CD4-positive, alpha-beta T cell (primary cell): ENCODE results near the gene NRIP1. TPM values are rescaled to one million over a fixed set of nuclear protein-coding genes. Genes with fewer than 3 reads are reported as not detected.
A peak's percentile ranks its signal among the peaks of the same experiment; 100 is the strongest.

Experiments
- ATAC-seq: fragments of 200-7000 bp; cut with Tn5 transposase; one replicate; pipeline ENCODE4 v1.10.0; 2022; ENCODE audit warnings: mild to moderate bottlenecking; ENCODE audit not compliant: poor library complexity
- CTCF ChIA-PET: fragments of 350-600 bp; sonication (Branson Sonifier 250); formaldehyde crosslinking; loops from one replicate; lab custom pipeline; 2021; ENCODE audit warnings: antibody characterized with exemption, inconsistent platforms; lab: Charles Lee
- POLR2A ChIA-PET: fragments of 350-600 bp; sonication (Branson Sonifier 250); formaldehyde crosslinking; loops from one replicate; lab custom pipeline; 2021; ENCODE audit warnings: antibody characterized with exemption, inconsistent platforms; lab: Charles Lee
- DNase-seq, 14 experiments: peaks; one replicate each; pipeline ENCODE4 v3.0.0-alpha.2; 2013 to 2020; ENCODE audit warnings: mixed read lengths in 2 of 14
- H3K27ac ChIP-seq, 2 donors: one replicate each; pipeline versions ENCODE4 v1.5.1 to v1.7.0; 2013; ENCODE audit warnings: low read length in 2 of 2, low read depth in 1 of 2, mild to moderate bottlenecking in 1 of 2
- H3K27me3 ChIP-seq, 2 experiments: 1 replicate in 1 of 2; 2 replicates in 1 of 2; pipeline versions ENCODE4 v1.6.1 to v1.7.0; 2013; ENCODE audit warnings: low read length in 2 of 2, control low read depth in 1 of 2, mild to moderate bottlenecking in 1 of 2, moderate library complexity in 1 of 2; ENCODE audit not compliant: insufficient read depth in 2 of 2, control insufficient read depth in 1 of 2
- H3K36me3 ChIP-seq: one replicate; pipeline ENCODE4 v1.6.1; 2013; ENCODE audit warnings: low read length, control low read depth; ENCODE audit not compliant: insufficient read depth
- H3K4me1 ChIP-seq: one replicate; pipeline ENCODE4 v1.6.1; 2013; ENCODE audit warnings: low read length, control low read depth; ENCODE audit not compliant: insufficient read depth
- H3K4me3 ChIP-seq: one replicate; pipeline ENCODE4 v1.5.1; 2013; ENCODE audit warnings: mild to moderate bottlenecking, low read length, moderate library complexity
- H3K9me3 ChIP-seq, 2 experiments: 1 replicate in 1 of 2; 2 replicates in 1 of 2; pipeline versions ENCODE4 v1.6.1 to v1.7.0; 2013; ENCODE audit warnings: low read length in 2 of 2, mild to moderate bottlenecking in 2 of 2, control low read depth in 1 of 2, moderate library complexity in 1 of 2; ENCODE audit not compliant: control insufficient read depth in 1 of 2, insufficient read depth in 1 of 2
- H3K27ac Mint-ChIP-seq: one replicate; pipeline ENCODE4 v1.8.0; 2020; ENCODE audit warnings: mixed read lengths
- H3K27me3 Mint-ChIP-seq: one replicate; pipeline ENCODE4 v1.8.0; 2021; ENCODE audit warnings: mixed read lengths
- H3K36me3 Mint-ChIP-seq: one replicate; pipeline ENCODE4 v1.8.0; 2021; ENCODE audit warnings: low read depth, mixed read lengths
- H3K4me1 Mint-ChIP-seq: one replicate; pipeline ENCODE4 v1.8.0; 2021; ENCODE audit warnings: low read depth, mixed read lengths
- H3K4me3 Mint-ChIP-seq: one replicate; pipeline ENCODE4 v1.8.0; 2020; ENCODE audit warnings: mild to moderate bottlenecking, mixed read lengths
- H3K9me3 Mint-ChIP-seq: one replicate; pipeline ENCODE4 v1.8.0; 2020; ENCODE audit warnings: mixed read lengths
- intact Hi-C, 2 experiments: fragments of 100-400 bp; cut with DNase I in 1 of 2; cut with micrococcal nuclease in 1 of 2; formaldehyde crosslinking; loops; one replicate each; pipeline versions ENCODE4 v1.15.1 to v1.9.0; 2023 to 2025; cut with DNase I, micrococcal nuclease
- total RNA-seq, 174 experiments: library from RNA in 2 of 174; stranded (reverse) in 2 of 174; gene quantifications; one replicate each; pipeline ENCODE4 v1.2.3 and lab custom pipeline; 2021 to 2026
- TF ChIP-seq, protein P1 (sequence below): fragments of 200-600 bp; IDR thresholded peaks from one replicate; pipeline ENCODE4 v1.8.0; 2022; ENCODE audit warnings: antibody characterized with exemption, mild to moderate bottlenecking

Gene NRIP1
- total RNA-seq, 2 experiments from 2014 or later = 41.6 to 50.1 TPM

DNA sequence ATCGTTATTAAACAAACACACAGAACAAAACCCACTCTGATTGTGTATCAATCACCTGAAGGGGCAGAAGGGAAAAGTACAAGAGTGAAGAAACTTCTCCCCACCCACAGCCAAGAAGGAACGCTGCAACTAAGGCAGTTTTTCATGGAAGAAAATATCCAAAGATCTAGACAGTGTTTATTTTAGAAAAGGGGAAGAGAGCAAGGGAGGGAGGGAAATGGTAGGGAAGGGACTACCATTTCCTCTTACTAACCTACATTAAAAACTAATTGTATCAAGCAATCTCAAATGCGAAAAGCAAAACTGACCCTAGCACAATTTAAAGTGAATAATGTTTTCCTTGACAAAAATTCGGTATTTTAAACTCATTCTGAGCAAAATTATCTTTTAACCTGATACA, 3.5 kb downstream of the NRIP1 start:
- no peak overlapping the region for H3K27ac ChIP-seq
- no peaks in the 10 kb centered on the region for H3K36me3 ChIP-seq
- Mint-ChIP-seq H3K36me3 (peaks cover 16% of the 10 kb centered on the region), H3K4me3 (peak overlapping the region; percentile 21), H3K27me3 (no peaks in the 10 kb centered on the region), H3K27ac (peak overlapping the region; percentile 59), H3K9me3 (no peaks in the 10 kb centered on the region), H3K4me1 (peaks cover 78% of the 10 kb centered on the region)
- DNase-seq = no peak
- no peaks in the 10 kb centered on the region for H3K27me3 ChIP-seq
- H3K4me3 ChIP-seq = no peak overlapping the region
- TF ChIP-seq, protein P1, sequence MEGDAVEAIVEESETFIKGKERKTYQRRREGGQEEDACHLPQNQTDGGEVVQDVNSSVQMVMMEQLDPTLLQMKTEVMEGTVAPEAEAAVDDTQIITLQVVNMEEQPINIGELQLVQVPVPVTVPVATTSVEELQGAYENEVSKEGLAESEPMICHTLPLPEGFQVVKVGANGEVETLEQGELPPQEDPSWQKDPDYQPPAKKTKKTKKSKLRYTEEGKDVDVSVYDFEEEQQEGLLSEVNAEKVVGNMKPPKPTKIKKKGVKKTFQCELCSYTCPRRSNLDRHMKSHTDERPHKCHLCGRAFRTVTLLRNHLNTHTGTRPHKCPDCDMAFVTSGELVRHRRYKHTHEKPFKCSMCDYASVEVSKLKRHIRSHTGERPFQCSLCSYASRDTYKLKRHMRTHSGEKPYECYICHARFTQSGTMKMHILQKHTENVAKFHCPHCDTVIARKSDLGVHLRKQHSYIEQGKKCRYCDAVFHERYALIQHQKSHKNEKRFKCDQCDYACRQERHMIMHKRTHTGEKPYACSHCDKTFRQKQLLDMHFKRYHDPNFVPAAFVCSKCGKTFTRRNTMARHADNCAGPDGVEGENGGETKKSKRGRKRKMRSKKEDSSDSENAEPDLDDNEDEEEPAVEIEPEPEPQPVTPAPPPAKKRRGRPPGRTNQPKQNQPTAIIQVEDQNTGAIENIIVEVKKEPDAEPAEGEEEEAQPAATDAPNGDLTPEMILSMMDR = no peak
- CTCF ChIA-PET = no interaction called here
- peaks cover 16% of the 10 kb centered on the region for H3K4me1 ChIP-seq
- POLR2A ChIA-PET = no interaction called here
- intact Hi-C loops = loop anchor here (5.0 kb wide), 3 partner anchors 54 to 679 kb away; partner anchors contain the start of gene HSPA13 (in 1 of the 2)
- no peak for ATAC-seq
- no peaks in the 10 kb centered on the region for H3K9me3 ChIP-seq

DNA sequence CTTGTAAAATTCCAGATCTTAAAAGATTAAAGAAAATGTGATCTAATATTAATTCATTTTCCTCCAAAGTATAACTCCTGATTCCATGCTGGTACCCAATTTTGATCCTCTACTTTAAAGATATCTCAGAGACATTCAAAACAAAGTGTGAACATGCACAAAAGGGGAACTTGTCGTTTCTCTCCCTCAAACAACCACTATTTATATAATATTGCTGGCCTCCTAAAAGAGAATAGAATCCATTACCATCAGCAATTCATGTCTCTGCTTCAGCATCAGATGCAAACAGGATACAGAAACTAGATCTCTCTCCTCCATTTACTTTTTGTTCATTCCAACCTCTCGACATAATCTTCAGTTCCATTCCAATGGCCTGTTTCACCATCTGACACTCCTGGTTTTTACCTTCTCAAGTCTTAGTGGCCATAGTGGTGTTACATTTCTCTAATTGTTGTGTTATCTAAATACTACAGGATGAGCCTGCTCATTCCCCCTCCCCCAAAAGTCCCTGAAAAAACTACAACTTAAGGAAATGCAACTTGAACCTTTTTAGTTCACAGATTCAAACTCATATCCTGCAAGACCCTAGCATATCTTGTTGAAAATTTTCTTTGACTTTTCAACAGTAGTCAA, 4.1 kb downstream of the NRIP1 start:
- H3K36me3 Mint-ChIP-seq = peaks cover 10% of the 10 kb centered on the region
- Histone ChIP-seq H3K36me3 (no peaks in the 10 kb centered on the region), H3K27me3 (no peaks in the 10 kb centered on the region), H3K9me3 (no peaks in the 10 kb centered on the region), H3K4me3 (no peak overlapping the region), H3K4me1 (peaks cover 16% of the 10 kb centered on the region), H3K27ac (no peak overlapping the region)
- intact Hi-C loops = loop anchor here (5.0 kb wide), 3 partner anchors 53 to 678 kb away; partner anchors contain the start of gene HSPA13 (in 1 of the 2)
- peak overlapping the region; percentile 32 for H3K4me3 Mint-ChIP-seq
- H3K9me3 Mint-ChIP-seq = no peaks in the 10 kb centered on the region
- peaks cover 78% of the 10 kb centered on the region for H3K4me1 Mint-ChIP-seq
- peak overlapping the region; percentile 59 for H3K27ac Mint-ChIP-seq
- CTCF ChIA-PET = no interaction called here
- no peaks in the 10 kb centered on the region for H3K27me3 Mint-ChIP-seq
- ATAC-seq = no peak
- DNase-seq = no peak
- TF ChIP-seq, protein P1 = no peak
- POLR2A ChIA-PET = no interaction called here

GRCh38 chr21:15059397-15059796, 5.4 kb downstream of the NRIP1 start:
- no peak for ATAC-seq
- Histone ChIP-seq H3K27ac (no peak overlapping the region), H3K4me1 (peaks cover 16% of the 10 kb centered on the region), H3K36me3 (no peaks in the 10 kb centered on the region), H3K4me3 (no peak overlapping the region), H3K9me3 (no peaks in the 10 kb centered on the region), H3K27me3 (no peaks in the 10 kb centered on the region)
- POLR2A ChIA-PET = interaction anchor here (1.1 kb wide), 1 partner anchor 50 kb away, joined by 3 read pairs; no protein-coding TSS in a partner anchor
- no peaks in the 10 kb centered on the region for H3K9me3 Mint-ChIP-seq
- H3K27me3 Mint-ChIP-seq = no peaks in the 10 kb centered on the region
- peaks cover 7% of the 10 kb centered on the region for H3K36me3 Mint-ChIP-seq
- H3K4me3 Mint-ChIP-seq = no peak overlapping the region
- CTCF ChIA-PET = interaction anchor here (0.7 kb wide), 1 partner anchor 180 kb away, joined by 3 read pairs; no protein-coding TSS in a partner anchor
- TF ChIP-seq, protein P1 = no peak
- intact Hi-C loops = no loop called here
- H3K27ac Mint-ChIP-seq = peak overlapping the region; percentile 2
- DNase-seq = no peak
- peaks cover 90% of the 10 kb centered on the region for H3K4me1 Mint-ChIP-seq
